SU-DHL-6 (cell line): Measurements from ENCODE around the gene ZBTB47.

Experiments
- EZH2phosphoT487 ChIP-seq: fragments of 200-600 bp; sonication (generic), shearing (Covaris generic); conservative IDR thresholded peaks from 2 replicates; pipeline ENCODE4 v1.6.1; 2018; ENCODE audit warnings: mild to moderate bottlenecking, antibody characterized with exemption, low read length, moderate library complexity, mixed read lengths
- TF ChIP-seq, protein P1 (sequence below): fragments of 200-600 bp; sonication (generic); IDR thresholded peaks from one replicate; pipeline ENCODE4 v1.5.1; 2017; ENCODE audit warnings: antibody characterized with exemption, mild to moderate bottlenecking, low read length, moderate library complexity; ENCODE audit not compliant: insufficient read depth, poor library complexity, severe bottlenecking

DNA sequence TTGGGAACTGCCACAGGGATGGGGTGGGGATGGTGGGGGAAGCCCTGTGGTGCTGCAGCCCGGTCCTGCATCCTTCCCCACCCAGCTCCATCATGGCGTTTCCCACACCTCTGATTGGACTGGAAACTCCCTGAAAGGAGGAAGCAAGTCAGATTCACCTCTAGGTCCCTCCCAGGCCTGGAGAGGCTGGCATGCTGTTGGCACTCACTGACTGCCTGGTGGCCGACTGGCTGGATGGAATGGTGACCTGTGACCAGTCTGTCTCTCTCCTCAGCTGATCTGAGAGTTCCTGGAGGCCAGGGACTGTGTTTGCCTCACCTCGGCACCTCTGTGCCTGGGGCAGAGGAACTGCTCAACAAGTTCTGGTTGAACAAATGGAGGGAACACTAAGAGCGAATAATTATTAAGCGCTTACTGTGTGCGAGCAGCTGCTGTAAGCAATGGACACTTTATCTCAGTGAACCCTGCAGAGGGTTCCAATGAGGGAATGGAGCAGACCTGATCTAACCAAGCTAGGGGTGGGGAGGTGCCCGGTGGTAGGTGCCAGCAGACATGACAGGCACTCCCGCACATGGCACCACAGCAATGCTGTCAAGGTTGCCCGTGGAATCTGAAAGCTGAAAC is 52.6 kb downstream of the ZBTB47 start:
- TF ChIP-seq, protein P1, sequence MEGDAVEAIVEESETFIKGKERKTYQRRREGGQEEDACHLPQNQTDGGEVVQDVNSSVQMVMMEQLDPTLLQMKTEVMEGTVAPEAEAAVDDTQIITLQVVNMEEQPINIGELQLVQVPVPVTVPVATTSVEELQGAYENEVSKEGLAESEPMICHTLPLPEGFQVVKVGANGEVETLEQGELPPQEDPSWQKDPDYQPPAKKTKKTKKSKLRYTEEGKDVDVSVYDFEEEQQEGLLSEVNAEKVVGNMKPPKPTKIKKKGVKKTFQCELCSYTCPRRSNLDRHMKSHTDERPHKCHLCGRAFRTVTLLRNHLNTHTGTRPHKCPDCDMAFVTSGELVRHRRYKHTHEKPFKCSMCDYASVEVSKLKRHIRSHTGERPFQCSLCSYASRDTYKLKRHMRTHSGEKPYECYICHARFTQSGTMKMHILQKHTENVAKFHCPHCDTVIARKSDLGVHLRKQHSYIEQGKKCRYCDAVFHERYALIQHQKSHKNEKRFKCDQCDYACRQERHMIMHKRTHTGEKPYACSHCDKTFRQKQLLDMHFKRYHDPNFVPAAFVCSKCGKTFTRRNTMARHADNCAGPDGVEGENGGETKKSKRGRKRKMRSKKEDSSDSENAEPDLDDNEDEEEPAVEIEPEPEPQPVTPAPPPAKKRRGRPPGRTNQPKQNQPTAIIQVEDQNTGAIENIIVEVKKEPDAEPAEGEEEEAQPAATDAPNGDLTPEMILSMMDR: no peak
- no peak for TF ChIP-seq EZH2phosphoT487
